ENCODE results near the gene TMEM271. TPM values are rescaled to one million over a fixed set of nuclear protein-coding genes. Genes with fewer than 3 reads are reported as not detected.

TMEM271 gene
- total RNA-seq, 1 experiment from 2014 or later: not detected

GRCh38 chr4:568962-569361, 7.1 kb downstream of the TMEM271 start:
- H3K27me3 Mint-ChIP-seq (ENCODE audit: insufficient read depth, unreplicated experiment): peaks cover 3% of the 10 kb centered on the region
- no peak for DNase-seq
- no TSS peak for BruUV-seq (replicated peaks)
- Histone ChIP-seq H3K4me3 (ENCODE audit: low read depth, low read length) (no peak overlapping the region), H3K36me3 (ENCODE audit: control insufficient read depth, insufficient read depth, low read length) (no peaks in the 10 kb centered on the region), H3K4me1 (no peaks in the 10 kb centered on the region), H3K27me3 (replicated peaks; ENCODE audit: control insufficient read depth, insufficient read depth, low read length) (no peaks in the 10 kb centered on the region), H3K9me3 (no peaks in the 10 kb centered on the region)
- ChIA-PET POLR2A (no interaction called here), CTCF (no interaction called here)
- no peaks in the 10 kb centered on the region for H3K36me3 Mint-ChIP-seq (ENCODE audit: insufficient read depth, unreplicated experiment)
- H3K4me1 Mint-ChIP-seq (ENCODE audit: low read depth, unreplicated experiment): no peaks in the 10 kb centered on the region
- no peaks in the 10 kb centered on the region for H3K9me3 Mint-ChIP-seq (ENCODE audit: unreplicated experiment)
- H3K27ac Mint-ChIP-seq (ENCODE audit: unreplicated experiment): no peak overlapping the region
- intact Hi-C loops (cut with micrococcal nuclease; ENCODE audit: unreplicated experiment): no loop called here
- TF ChIP-seq CTCF (IDR thresholded peaks at IDR 0.05; ENCODE audit: insufficient read depth in 1 of 2, low read depth in 1 of 2, low read length in 1 of 2, severe bottlenecking in 1 of 2, unreplicated experiment in 1 of 2): no peak
- H3K4me3 Mint-ChIP-seq (ENCODE audit: unreplicated experiment): no peak overlapping the region

GRCh38 chr4:568351-568652, 7.8 kb downstream of the TMEM271 start:
- BruUV-seq (replicated peaks): no TSS peak
- Mint-ChIP-seq H3K4me1 (ENCODE audit: low read depth, unreplicated experiment) (no peaks in the 10 kb centered on the region), H3K9me3 (ENCODE audit: unreplicated experiment) (no peaks in the 10 kb centered on the region), H3K36me3 (ENCODE audit: insufficient read depth, unreplicated experiment) (no peaks in the 10 kb centered on the region), H3K4me3 (ENCODE audit: unreplicated experiment) (no peak overlapping the region), H3K27me3 (ENCODE audit: insufficient read depth, unreplicated experiment) (peaks cover 3% of the 10 kb centered on the region), H3K27ac (ENCODE audit: unreplicated experiment) (no peak overlapping the region)
- intact Hi-C loops (cut with micrococcal nuclease; ENCODE audit: unreplicated experiment): no loop called here
- ChIA-PET POLR2A (no interaction called here), CTCF (no interaction called here)
- TF ChIP-seq CTCF (IDR thresholded peaks at IDR 0.05; ENCODE audit: insufficient read depth in 1 of 2, low read depth in 1 of 2, low read length in 1 of 2, severe bottlenecking in 1 of 2, unreplicated experiment in 1 of 2): no peak
- DNase-seq: no peak
- Histone ChIP-seq H3K4me3 (ENCODE audit: low read depth, low read length) (no peak overlapping the region), H3K4me1 (no peaks in the 10 kb centered on the region), H3K27me3 (replicated peaks; ENCODE audit: control insufficient read depth, insufficient read depth, low read length) (no peaks in the 10 kb centered on the region), H3K36me3 (ENCODE audit: control insufficient read depth, insufficient read depth, low read length) (no peaks in the 10 kb centered on the region), H3K9me3 (no peaks in the 10 kb centered on the region)

GRCh38 chr4:567457-568350, 8.4 kb downstream of the TMEM271 start:
- no TSS peak for BruUV-seq (replicated peaks)
- POLR2A ChIA-PET: no interaction called here
- Histone ChIP-seq H3K4me1 (no peaks in the 10 kb centered on the region), H3K9me3 (no peaks in the 10 kb centered on the region), H3K36me3 (ENCODE audit: control insufficient read depth, insufficient read depth, low read length) (no peaks in the 10 kb centered on the region), H3K27me3 (replicated peaks; ENCODE audit: control insufficient read depth, insufficient read depth, low read length) (no peaks in the 10 kb centered on the region), H3K4me3 (ENCODE audit: low read depth, low read length) (no peak overlapping the region)
- intact Hi-C loops (cut with micrococcal nuclease; ENCODE audit: unreplicated experiment): no loop called here
- Mint-ChIP-seq H3K27ac (ENCODE audit: unreplicated experiment) (no peak overlapping the region), H3K4me3 (ENCODE audit: unreplicated experiment) (no peak overlapping the region), H3K36me3 (ENCODE audit: insufficient read depth, unreplicated experiment) (no peaks in the 10 kb centered on the region), H3K27me3 (ENCODE audit: insufficient read depth, unreplicated experiment) (peaks cover 3% of the 10 kb centered on the region), H3K4me1 (ENCODE audit: low read depth, unreplicated experiment) (no peaks in the 10 kb centered on the region), H3K9me3 (ENCODE audit: unreplicated experiment) (peaks cover 4% of the 10 kb centered on the region)
- no peak for TF ChIP-seq CTCF (IDR thresholded peaks at IDR 0.05; ENCODE audit: insufficient read depth in 1 of 2, low read depth in 1 of 2, low read length in 1 of 2, severe bottlenecking in 1 of 2, unreplicated experiment in 1 of 2)
- CTCF ChIA-PET: no interaction called here
- no peak for DNase-seq
